HepG2 (cell line): Measurements from ENCODE around the gene GNG12. TPM values are rescaled to one million over a fixed set of nuclear protein-coding genes. Genes with fewer than 3 reads are reported as not detected.

Source experiments
- ATAC-seq: fragments of 200-7000 bp; cut with Tn5 transposase; 3 replicates; pipeline ENCODE4 v1.9.1; 2020; ENCODE audit warnings: mild to moderate bottlenecking, moderate library complexity
- BruUV-seq: library from RNA; stranded (reverse); fragments of 400-500 nt; replicated peaks from 2 replicates; lab custom pipeline; 2021; lab: Mats Ljungman, UMichigan
- CTCF ChIA-PET: fragments of 300-600 bp; formaldehyde crosslinking; extraction: SDS; loops from one replicate; lab custom pipeline; 2021; ENCODE audit warnings: low total read pairs, inconsistent platforms, low intra/inter-chr PET ratio; lab: Yijun Ruan, JAX
- POLR2A ChIA-PET: fragments of 350-600 bp; sonication (Branson Sonifier 250); formaldehyde crosslinking; loops from one replicate; lab custom pipeline; 2020; ENCODE audit warnings: antibody characterized with exemption, inconsistent platforms; lab: Yijun Ruan, JAX
- DNase-seq: peaks from one replicate; pipeline ENCODE4 v3.0.0-alpha.2; 2015; ENCODE audit warnings: low spot score
- FAIRE-seq: peaks from 3 replicates; lab custom pipeline; 2011; peaks lifted over from hg19 to GRCh38; lab: Jason Lieb, UNC
- H2AFZ ChIP-seq: one replicate; pipeline ENCODE4 v1.6.1; 2011; ENCODE audit warnings: low read length, inconsistent platforms
- H3K27ac ChIP-seq: fragments of 300-600 bp; 3 replicates; pipeline ENCODE4 v1.8.0; 2011; ENCODE audit warnings: mixed run types, mild to moderate bottlenecking, mixed read lengths, low read length, inconsistent platforms; ENCODE audit not compliant: insufficient read depth; ENCODE audit errors: extremely low read length
- H3K27me3 ChIP-seq, 2 experiments: fragments of 200-600 bp in 1 of 2; 2 replicates in 1 of 2; 3 replicates in 1 of 2; pipeline versions ENCODE4 v1.6.0 to v1.8.0; 2011; ENCODE audit warnings: low read length in 2 of 2, mild to moderate bottlenecking in 2 of 2, moderate library complexity in 2 of 2, inconsistent platforms in 1 of 2; ENCODE audit not compliant: insufficient read depth in 2 of 2, control insufficient read depth in 1 of 2
- H3K36me3 ChIP-seq, 2 experiments: fragments of 200-600 bp in 1 of 2; replicated peaks in 1 of 2; 2 replicates in 1 of 2; 3 replicates in 1 of 2; pipeline versions ENCODE4 v1.5.1 to v1.8.0; 2011; ENCODE audit warnings: low read length in 2 of 2, inconsistent platforms in 1 of 2; ENCODE audit not compliant: insufficient read depth in 2 of 2, control insufficient read depth in 1 of 2
- H3K4me1 ChIP-seq: 2 replicates; pipeline ENCODE4 v1.5.1; 2012; ENCODE audit warnings: low read length, inconsistent platforms; ENCODE audit not compliant: insufficient read depth
- H3K4me2 ChIP-seq: 2 replicates; pipeline ENCODE4 v1.6.0; 2011; ENCODE audit warnings: low read depth, low read length, inconsistent platforms
- H3K4me3 ChIP-seq, 3 experiments: fragments of 200-600 bp in 1 of 3; sonication (generic), shearing (Covaris generic) in 1 of 3; replicated peaks in 1 of 3; 2 replicates each; pipeline ENCODE4 v1.5.1; 2011 to 2016; ENCODE audit warnings: low read length in 3 of 3, inconsistent platforms in 2 of 3, low read depth in 2 of 3, mild to moderate bottlenecking in 2 of 3, control low read depth in 1 of 3, mixed read lengths in 1 of 3; ENCODE audit not compliant: insufficient read depth in 1 of 3
- H3K79me2 ChIP-seq: one replicate; pipeline ENCODE4 v1.6.1; 2011; ENCODE audit warnings: low read length, inconsistent platforms; ENCODE audit not compliant: insufficient read depth
- H3K9ac ChIP-seq: 2 replicates; pipeline ENCODE4 v1.6.0; 2011; ENCODE audit warnings: mild to moderate bottlenecking, low read depth, low read length, inconsistent platforms; ENCODE audit not compliant: insufficient read depth
- H3K9me3 ChIP-seq: 2 replicates; pipeline ENCODE4 v1.5.1; 2012; ENCODE audit warnings: mild to moderate bottlenecking, low read length
- H4K20me1 ChIP-seq: 2 replicates; pipeline ENCODE4 v1.6.0; 2011; ENCODE audit warnings: inconsistent platforms, mild to moderate bottlenecking, low read length, moderate library complexity; ENCODE audit not compliant: insufficient read depth
- ARNT ChIP-seq: fragments of 450-650 bp; IDR thresholded peaks from 2 replicates; pipeline ENCODE4 v1.6.1; 2017
- HOXA7 ChIP-seq: sonication (generic); formaldehyde crosslinking; IDR thresholded peaks from 2 replicates; pipeline ENCODE4 v1.8.1; 2022; ENCODE audit warnings: mild to moderate bottlenecking, missing genetic modification reagents, moderate library complexity
- ISL2 ChIP-seq: sonication (generic); formaldehyde crosslinking; IDR thresholded peaks from 2 replicates; pipeline ENCODE4 v1.5.0; 2020; ENCODE audit warnings: missing genetic modification reagents
- JARID2 ChIP-seq: sonication (generic); formaldehyde crosslinking; IDR thresholded peaks from 2 replicates; pipeline ENCODE4 v1.8.1; 2023; ENCODE audit warnings: missing genetic modification reagents, inconsistent platforms; ENCODE audit not compliant: insufficient replicate concordance
- PHF20 ChIP-seq: sonication (generic); formaldehyde crosslinking; IDR thresholded peaks from 2 replicates; pipeline ENCODE4 v1.5.0; 2020; ENCODE audit warnings: mild to moderate bottlenecking, missing genetic modification reagents
- YEATS2 ChIP-seq: sonication (generic); formaldehyde crosslinking; IDR thresholded peaks from 2 replicates; pipeline ENCODE4 v1.4.0; 2020; ENCODE audit warnings: missing genetic modification reagents, borderline replicate concordance
- ZNF224 ChIP-seq: sonication (generic); formaldehyde crosslinking; IDR thresholded peaks from 2 replicates; pipeline ENCODE4 v1.5.0; 2020; ENCODE audit warnings: mild to moderate bottlenecking, missing genetic modification reagents
- in situ Hi-C: cut with HindIII; loops from 2 replicates; pipeline ENCODE4 v1.10.0; 2017; ENCODE audit warnings: low pct_unique_long_range_greater_than_20kb; ENCODE audit not compliant: extremely low pct_ligation_motif_present
- intact Hi-C: fragments of 100-400 bp; cut with micrococcal nuclease; formaldehyde crosslinking; loops from one replicate; pipeline ENCODE4 v1.10.0; 2022; ENCODE audit not compliant: unreplicated experiment
- polyA plus RNA-seq, 8 experiments: library from polyadenylated mRNA; depleted of rRNA in 3 of 8; stranded (reverse) in 7 of 8; unstranded in 1 of 8; fragments of >200 nt; fragmentation: Illumina TruSeq in 4 of 8; extraction: Trizol in 4 of 8; gene quantifications; 2 replicates each; pipeline versions ENCODE4 v1.2.1 to v1.2.3, GENCODE V29; 2011 to 2016; ENCODE audit warnings: low read depth in 4 of 8, missing spikeins in 1 of 8, mixed read lengths in 1 of 8; ENCODE audit not compliant: insufficient read depth in 1 of 8
- total RNA-seq, 5 experiments: library from RNA; depleted of rRNA; stranded (reverse); fragments of >200 nt; fragmentation: Illumina TruSeq; extraction: Trizol; gene quantifications; 2 replicates each; pipeline ENCODE4 v1.2.3, GENCODE V29; 2016; ENCODE audit warnings: low read depth in 1 of 5
- TF ChIP-seq, protein P1 (sequence below): sonication (generic); formaldehyde crosslinking; IDR thresholded peaks from 2 replicates; pipeline ENCODE4 v1.4.0; 2020; ENCODE audit warnings: missing genetic modification reagents, borderline replicate concordance
- TF ChIP-seq, protein P2 (sequence below): sonication (generic); formaldehyde crosslinking; IDR thresholded peaks from 2 replicates; pipeline ENCODE4 v1.4.0; 2020; ENCODE audit warnings: missing genetic modification reagents

The GNG12 gene
- total and polyA plus RNA-seq, 2 of the 13 experiments (the other 11 are each of a cell fraction or from before 2014, with no cell fraction given), result 0.11 TPM

DNA sequence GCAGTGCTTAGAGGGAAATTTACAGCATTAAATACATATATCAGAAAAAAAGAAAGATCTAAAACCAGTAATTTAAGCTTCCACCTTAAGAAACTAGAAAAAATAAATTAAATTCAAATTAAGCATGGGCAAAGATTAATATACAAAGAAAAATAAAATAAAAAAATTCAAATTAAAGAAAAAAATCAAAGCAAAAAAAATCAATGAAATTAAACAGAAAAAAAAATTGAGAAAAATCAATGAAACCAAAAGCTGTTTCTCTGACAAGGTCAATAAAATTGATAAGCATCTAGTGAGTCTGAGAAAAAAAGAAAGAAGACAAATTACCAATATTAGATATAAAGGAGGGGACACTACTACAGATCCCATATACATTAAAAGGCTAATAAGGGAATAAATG, 26.0 kb downstream of the GNG12 start:
- Histone ChIP-seq H3K9ac (no peak overlapping the region), H3K79me2 (no peaks in the 10 kb centered on the region), H3K4me3 (no peak overlapping the region), H3K27me3 (no peaks in the 10 kb centered on the region), H4K20me1 (no peaks in the 10 kb centered on the region), H3K36me3 (no peaks in the 10 kb centered on the region), H3K4me1 (no peaks in the 10 kb centered on the region), H3K9me3 (no peaks in the 10 kb centered on the region), H3K27ac (no peak overlapping the region), H3K4me2 (no peak overlapping the region), H2AFZ (no peak overlapping the region)
- DNase-seq (no peak), ATAC-seq (no peak), FAIRE-seq (no peak)
- intact Hi-C loops, result no loop called here
- ChIA-PET POLR2A (no interaction called here), CTCF (no interaction called here)
- BruUV-seq, result no TSS peak
- in situ Hi-C loops, result no loop called here
- TF ChIP-seq, protein P1, sequence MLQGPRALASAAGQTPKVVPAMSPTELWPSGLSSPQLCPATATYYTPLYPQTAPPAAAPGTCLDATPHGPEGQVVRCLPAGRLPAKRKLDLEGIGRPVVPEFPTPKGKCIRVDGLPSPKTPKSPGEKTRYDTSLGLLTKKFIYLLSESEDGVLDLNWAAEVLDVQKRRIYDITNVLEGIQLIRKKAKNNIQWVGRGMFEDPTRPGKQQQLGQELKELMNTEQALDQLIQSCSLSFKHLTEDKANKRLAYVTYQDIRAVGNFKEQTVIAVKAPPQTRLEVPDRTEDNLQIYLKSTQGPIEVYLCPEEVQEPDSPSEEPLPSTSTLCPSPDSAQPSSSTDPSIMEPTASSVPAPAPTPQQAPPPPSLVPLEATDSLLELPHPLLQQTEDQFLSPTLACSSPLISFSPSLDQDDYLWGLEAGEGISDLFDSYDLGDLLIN (CRISPR knock-in tag), result no peak
- TF ChIP-seq ISL2 (no peak), YEATS2 (CRISPR knock-in tag) (no peak), ZNF224 (no peak), ARNT (no peak), HOXA7 (no peak), JARID2 (CRISPR knock-in tag) (no peak), PHF20 (CRISPR knock-in tag) (no peak)
- TF ChIP-seq, protein P2, sequence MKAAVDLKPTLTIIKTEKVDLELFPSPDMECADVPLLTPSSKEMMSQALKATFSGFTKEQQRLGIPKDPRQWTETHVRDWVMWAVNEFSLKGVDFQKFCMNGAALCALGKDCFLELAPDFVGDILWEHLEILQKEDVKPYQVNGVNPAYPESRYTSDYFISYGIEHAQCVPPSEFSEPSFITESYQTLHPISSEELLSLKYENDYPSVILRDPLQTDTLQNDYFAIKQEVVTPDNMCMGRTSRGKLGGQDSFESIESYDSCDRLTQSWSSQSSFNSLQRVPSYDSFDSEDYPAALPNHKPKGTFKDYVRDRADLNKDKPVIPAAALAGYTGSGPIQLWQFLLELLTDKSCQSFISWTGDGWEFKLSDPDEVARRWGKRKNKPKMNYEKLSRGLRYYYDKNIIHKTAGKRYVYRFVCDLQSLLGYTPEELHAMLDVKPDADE (CRISPR knock-in tag), result no peak
